HEK293T (cell line): Measurements from ENCODE around the gene TXNRD1.

Experiments
- BHLHE40 ChIP-seq: fragments of 450-650 bp; IDR thresholded peaks from 2 replicates; pipeline ENCODE4 v1.6.1; 2016; ENCODE audit warnings: mild to moderate bottlenecking, moderate library complexity, borderline replicate concordance
- CTBP1 ChIP-seq: fragments of 450-650 bp; IDR thresholded peaks from 2 replicates; pipeline ENCODE4 v1.6.1; 2016; ENCODE audit warnings: borderline replicate concordance
- ELF4 ChIP-seq: fragments of 450-650 bp; IDR thresholded peaks from 2 replicates; pipeline ENCODE4 v1.6.1; 2017; ENCODE audit warnings: antibody characterized with exemption
- FOXA1 ChIP-seq: fragments of 450-650 bp; IDR thresholded peaks from 2 replicates; pipeline ENCODE4 v1.6.1; 2016; ENCODE audit warnings: mild to moderate bottlenecking
- L3MBTL2 ChIP-seq: fragments of 450-650 bp; conservative IDR thresholded peaks from 2 replicates; pipeline ENCODE4 v1.6.1; 2016; ENCODE audit warnings: mild to moderate bottlenecking
- SP1 ChIP-seq: fragments of 450-650 bp; IDR thresholded peaks from 2 replicates; pipeline ENCODE4 v1.6.1; 2017
- TARDBP ChIP-seq: fragments of 450-650 bp; IDR thresholded peaks from 2 replicates; pipeline ENCODE4 v1.6.1; 2016
- ZNF384 ChIP-seq: fragments of 450-650 bp; IDR thresholded peaks from 2 replicates; pipeline ENCODE4 v1.6.1; 2016
- TF ChIP-seq, protein P1 (sequence below): fragments of 450-650 bp; IDR thresholded peaks from 2 replicates; pipeline ENCODE4 v1.6.1; 2016

DNA sequence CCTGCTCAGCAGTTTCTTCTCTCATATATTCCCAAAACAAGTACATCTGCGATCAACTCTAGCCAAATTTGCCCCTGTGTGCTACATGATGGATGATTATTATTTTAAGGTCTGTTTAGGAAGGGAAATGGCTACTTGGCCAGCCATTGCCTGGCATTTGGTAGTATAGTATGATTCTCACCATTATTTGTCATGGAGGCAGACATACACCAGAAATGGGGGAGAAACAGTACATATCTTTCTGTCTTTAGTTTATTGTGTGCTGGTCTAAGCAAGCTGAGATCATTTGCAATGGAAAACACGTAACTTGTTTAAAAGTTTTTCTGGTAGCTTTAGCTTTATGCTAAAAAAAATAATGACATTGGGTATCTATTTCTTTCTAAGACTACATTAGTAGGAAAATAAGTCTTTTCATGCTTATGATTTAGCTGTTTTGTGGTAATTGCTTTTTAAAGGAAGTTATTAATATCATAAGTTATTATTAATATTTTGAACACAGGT lies 133.5 kb downstream of the TXNRD1 start:
- TF ChIP-seq SP1 (no peak), TARDBP (no peak), ELF4 (no peak), ZNF384 (no peak), BHLHE40 (no peak), FOXA1 (no peak), CTBP1 (no peak), L3MBTL2 (no peak)
- TF ChIP-seq, protein P1, sequence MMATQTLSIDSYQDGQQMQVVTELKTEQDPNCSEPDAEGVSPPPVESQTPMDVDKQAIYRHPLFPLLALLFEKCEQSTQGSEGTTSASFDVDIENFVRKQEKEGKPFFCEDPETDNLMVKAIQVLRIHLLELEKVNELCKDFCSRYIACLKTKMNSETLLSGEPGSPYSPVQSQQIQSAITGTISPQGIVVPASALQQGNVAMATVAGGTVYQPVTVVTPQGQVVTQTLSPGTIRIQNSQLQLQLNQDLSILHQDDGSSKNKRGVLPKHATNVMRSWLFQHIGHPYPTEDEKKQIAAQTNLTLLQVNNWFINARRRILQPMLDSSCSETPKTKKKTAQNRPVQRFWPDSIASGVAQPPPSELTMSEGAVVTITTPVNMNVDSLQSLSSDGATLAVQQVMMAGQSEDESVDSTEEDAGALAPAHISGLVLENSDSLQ = no peak
